SU-DHL-6 (cell line): ENCODE results near the gene DENND1B.

Experiments used
- CTCF ChIP-seq: fragments of 200-600 bp; sonication (generic); IDR thresholded peaks from one replicate; pipeline ENCODE4 v1.5.1; 2017; ENCODE audit warnings: antibody characterized with exemption, mild to moderate bottlenecking, low read length, moderate library complexity; ENCODE audit not compliant: insufficient read depth, poor library complexity, severe bottlenecking
- EZH2phosphoT487 ChIP-seq: fragments of 200-600 bp; sonication (generic), shearing (Covaris generic); conservative IDR thresholded peaks from 2 replicates; pipeline ENCODE4 v1.6.1; 2018; ENCODE audit warnings: mild to moderate bottlenecking, antibody characterized with exemption, low read length, moderate library complexity, mixed read lengths

DNA sequence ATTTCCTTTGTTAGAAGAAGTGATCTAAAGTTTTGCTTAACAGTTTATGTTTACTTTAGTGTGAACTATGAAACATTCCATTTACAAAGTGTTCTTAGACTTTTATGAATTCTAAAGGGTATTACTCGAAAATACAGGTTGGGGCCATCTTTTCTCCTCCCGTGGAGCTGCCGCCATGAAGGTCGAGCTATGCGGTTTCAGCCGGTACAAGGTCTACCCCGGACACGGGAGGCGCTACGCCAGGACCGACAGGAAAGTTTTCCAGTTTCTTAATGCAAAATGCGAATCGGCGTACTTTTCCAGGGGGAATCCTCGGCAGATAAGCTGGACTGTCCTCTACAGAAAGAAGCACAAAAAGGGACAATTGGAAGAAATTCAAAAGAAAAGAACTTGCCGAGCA, 39.8 kb downstream of the DENND1B start:
- no peak for TF ChIP-seq CTCF
- no peak for TF ChIP-seq EZH2phosphoT487
